NAMALWA (cell line): ENCODE measurements around the gene KRT86.

Source experiments
- DNase-seq: peaks from one replicate; pipeline ENCODE4 v3.0.0-alpha.2; 2015; ENCODE audit warnings: low spot score

KRT86 gene

GRCh38 chr12:52274521-52275120 lies at the start of gene KRT86:
Gene KRT86 (plus strand): TSS chr12:52274645. CDS start chr12:52301917, 27,272 bp downstream.
- DNase-seq = no peak

GRCh38 chr12:52225752-52226151 lies 48.7 kb upstream of the KRT86 start:
- no peak for DNase-seq

GRCh38 chr12:52226446-52226845 lies 48.0 kb upstream of the KRT86 start:
- DNase-seq = no peak

- DNase-seq = no peak
Observed at GRCh38 chr12:52227606-52228166, 46.8 kb upstream of the KRT86 start.

- DNase-seq = no peak
Observed at GRCh38 chr12:52228366-52228765, 46.1 kb upstream of the KRT86 start.

GRCh38 chr12:52228931-52229330 lies 45.5 kb upstream of the KRT86 start:
- no peak for DNase-seq

GRCh38 chr12:52229836-52230343 lies 44.6 kb upstream of the KRT86 start:
- DNase-seq = no peak

- DNase-seq = no peak
Observed at GRCh38 chr12:52230364-52231281, 43.8 kb upstream of the KRT86 start.

GRCh38 chr12:52231305-52232202 lies 42.9 kb upstream of the KRT86 start:
- DNase-seq = no peak

GRCh38 chr12:52232203-52232673 lies 42.2 kb upstream of the KRT86 start:
- DNase-seq = no peak

- DNase-seq = no peak
Observed at GRCh38 chr12:52232674-52233461, 41.6 kb upstream of the KRT86 start, which contains the start of gene KRT7. Gene KRT7 (plus strand): TSS chr12:52233243. CDS start chr12:52233297, 54 bp downstream.

- DNase-seq = no peak
Observed at GRCh38 chr12:52233462-52234207, 40.8 kb upstream of the KRT86 start.

GRCh38 chr12:52234223-52234810 lies 40.1 kb upstream of the KRT86 start:
- no peak for DNase-seq

- no peak for DNase-seq
Observed at GRCh38 chr12:52235001-52235764, 39.3 kb upstream of the KRT86 start.

GRCh38 chr12:52235822-52236361 lies 38.6 kb upstream of the KRT86 start:
- DNase-seq = no peak

- no peak for DNase-seq
Observed at GRCh38 chr12:52236386-52237050, 37.9 kb upstream of the KRT86 start.

- no peak for DNase-seq
Observed at GRCh38 chr12:52238207-52238840, 36.1 kb upstream of the KRT86 start.
